HG02642 (cell line): ENCODE data around the gene IKBKG.
"Not testable (repeated sequence)": the region's sequence is repeated elsewhere in the genome, so short reads cannot be mapped to it uniquely, and the experiment has no call there.

ENCODE experiments used
- ATAC-seq: cut with Tn5 transposase; IDR thresholded peaks from one replicate; pipeline ENCODE4 v1.9.1; 2021; ENCODE audit warnings: mild to moderate bottlenecking; ENCODE audit not compliant: unreplicated experiment, poor library complexity

IKBKG gene

GRCh38 chrX:154552112-154552806 is 4.8 kb downstream of the IKBKG start:
- ATAC-seq, result not testable (repeated sequence)

GRCh38 chrX:154558060-154558690 is 10.8 kb downstream of the IKBKG start:
- ATAC-seq, result not testable (repeated sequence)

- ATAC-seq, result not testable (repeated sequence)
Measured at GRCh38 chrX:154558896-154559295, 11.5 kb downstream of the IKBKG start.

GRCh38 chrX:154560326-154560725 is 12.9 kb downstream of the IKBKG start:
- ATAC-seq, result not testable (repeated sequence)

GRCh38 chrX:154562295-154562694 is 14.9 kb downstream of the IKBKG start:
- ATAC-seq, result not testable (repeated sequence)

- ATAC-seq, result not testable (repeated sequence)
Measured at GRCh38 chrX:154570361-154570760, 22.9 kb downstream of the IKBKG start.

GRCh38 chrX:154573061-154573460 is 25.6 kb downstream of the IKBKG start:
- ATAC-seq, result not testable (repeated sequence)

- ATAC-seq, result not testable (repeated sequence)
Measured at GRCh38 chrX:154575076-154575475, 27.7 kb downstream of the IKBKG start.

GRCh38 chrX:154582994-154583393 is 35.6 kb downstream of the IKBKG start:
- ATAC-seq, result not testable (repeated sequence)

GRCh38 chrX:154584585-154585183 is 37.3 kb downstream of the IKBKG start, which contains the start of gene CTAG1A:
TSS of gene CTAG1A (plus strand) at chrX:154585133. CDS start at chrX:154585207, 74 bp downstream.
- ATAC-seq, result not testable (repeated sequence)

- not testable (repeated sequence) for ATAC-seq
Measured at GRCh38 chrX:154590415-154590814, 43.0 kb downstream of the IKBKG start.

GRCh38 chrX:154592505-154592904 is 45.1 kb downstream of the IKBKG start:
- ATAC-seq, result no peak

GRCh38 chrX:154593201-154593600 is 45.8 kb downstream of the IKBKG start:
- ATAC-seq, result no peak

GRCh38 chrX:154594491-154594890 is 47.1 kb downstream of the IKBKG start:
- ATAC-seq, result no peak

- ATAC-seq, result no peak
Measured at GRCh38 chrX:154595559-154596249, 48.3 kb downstream of the IKBKG start.

- no peak for ATAC-seq
Measured at GRCh38 chrX:154596290-154596929, 49.0 kb downstream of the IKBKG start.

- no peak for ATAC-seq
Measured at GRCh38 chrX:154597221-154597620, 49.8 kb downstream of the IKBKG start.

- ATAC-seq, result no peak
Measured at GRCh38 chrX:154598656-154599055, 51.2 kb downstream of the IKBKG start.

- ATAC-seq, result no peak
Measured at GRCh38 chrX:154599531-154599930, 52.1 kb downstream of the IKBKG start.

- ATAC-seq, result no peak
Measured at GRCh38 chrX:154600759-154601374, 53.4 kb downstream of the IKBKG start.
